Measurements from ENCODE around the gene CRIM1. TPM values are rescaled to one million over a fixed set of nuclear protein-coding genes. Genes with fewer than 3 reads are reported as not detected.
A peak's percentile ranks its signal among the peaks of the same experiment; 100 is the strongest.

CRIM1 gene
- total and polyA plus RNA-seq, 2 donors (not counting 1 experiment from before 2014, with no cell fraction given): 364 to 661 TPM

- Histone ChIP-seq H3K4me2 (ENCODE audit: extremely low read depth, insufficient read depth, low read length) (no peak overlapping the region), H4K20me1 (ENCODE audit: control insufficient read depth, extremely low read depth, insufficient read depth, low read length) (no peaks in the 10 kb centered on the region)
- DNase-seq (ENCODE audit: low read depth in 2 of 2): peak; percentile 61 to 87
These were observed 24.3 kb downstream of the CRIM1 start for GRCh38 chr2:36379710-36380448.

GRCh38 chr2:36380624-36381481, 25.3 kb downstream of the CRIM1 start:
- Histone ChIP-seq H3K27me3 (ENCODE audit: control insufficient read depth, insufficient read depth, low read length) (no peaks in the 10 kb centered on the region), H3K36me3 (ENCODE audit: control insufficient read depth, insufficient read depth, low read length) (peaks cover 7% of the 10 kb centered on the region), H3K4me1 (ENCODE audit: control insufficient read depth, extremely low read depth, insufficient read depth, low read length) (peaks cover 26% of the 10 kb centered on the region), H4K20me1 (ENCODE audit: control insufficient read depth, extremely low read depth, insufficient read depth, low read length) (peaks cover 2% of the 10 kb centered on the region), H3K27ac (ENCODE audit: insufficient read depth, low read length) (peak overlapping the region; percentile 58), H3K4me2 (ENCODE audit: extremely low read depth, insufficient read depth, low read length) (no peak overlapping the region), H3K4me3 (replicated peaks in 1 of 4; ENCODE audit: control extremely low read depth in 1 of 4, insufficient read depth in 1 of 4, low read depth in 3 of 4, low read length in 4 of 4) (no peak overlapping the region), H3K9ac (ENCODE audit: insufficient read depth, low read length) (no peak overlapping the region), H3K9me3 (ENCODE audit: control insufficient read depth, insufficient read depth, low read depth, low read length) (no peaks in the 10 kb centered on the region), H3K79me2 (ENCODE audit: control insufficient read depth, insufficient read depth, low read length) (peaks cover 96% of the 10 kb centered on the region), H2AFZ (ENCODE audit: low read length) (no peak overlapping the region)
- peak in 1 of 2 donors; percentile 61 for DNase-seq (ENCODE audit: low read depth in 2 of 2)
- TF ChIP-seq CTCF (conservative IDR thresholded peaks at IDR 0.05 in 1 of 2, IDR thresholded peaks at IDR 0.05 in 1 of 2; ENCODE audit: low read depth in 1 of 2, low read length in 2 of 2) (no peak), EZH2 (IDR thresholded peaks at IDR 0.05; ENCODE audit: low read length, missing control alignments) (no peak)

More at GRCh38 chr2:36379710-36380448, 24.3 kb downstream of the CRIM1 start:
- Histone ChIP-seq H3K9ac (ENCODE audit: insufficient read depth, low read length) (no peak overlapping the region), H2AFZ (ENCODE audit: low read length) (no peak overlapping the region), H3K79me2 (ENCODE audit: control insufficient read depth, insufficient read depth, low read length) (peaks cover 96% of the 10 kb centered on the region), H3K9me3 (ENCODE audit: control insufficient read depth, insufficient read depth, low read depth, low read length) (no peaks in the 10 kb centered on the region), H3K4me3 (replicated peaks in 1 of 4; ENCODE audit: control extremely low read depth in 1 of 4, insufficient read depth in 1 of 4, low read depth in 3 of 4, low read length in 4 of 4) (no peak overlapping the region), H3K4me1 (ENCODE audit: control insufficient read depth, extremely low read depth, insufficient read depth, low read length) (peaks cover 28% of the 10 kb centered on the region), H3K27me3 (ENCODE audit: control insufficient read depth, insufficient read depth, low read length) (no peaks in the 10 kb centered on the region), H3K27ac (ENCODE audit: insufficient read depth, low read length) (peak overlapping the region; percentile 11), H3K36me3 (ENCODE audit: control insufficient read depth, insufficient read depth, low read length) (peaks cover 7% of the 10 kb centered on the region)
- TF ChIP-seq CTCF (conservative IDR thresholded peaks at IDR 0.05 in 1 of 2, IDR thresholded peaks at IDR 0.05 in 1 of 2; ENCODE audit: low read depth in 1 of 2, low read length in 2 of 2) (no peak), EZH2 (IDR thresholded peaks at IDR 0.05; ENCODE audit: low read length, missing control alignments) (no peak)

- no peak overlapping the region for H3K4me2 ChIP-seq (ENCODE audit: extremely low read depth, insufficient read depth, low read length)
- no peaks in the 10 kb centered on the region for H3K9me3 ChIP-seq (ENCODE audit: control insufficient read depth, insufficient read depth, low read depth, low read length)
- no peaks in the 10 kb centered on the region for H3K27me3 ChIP-seq (ENCODE audit: control insufficient read depth, insufficient read depth, low read length)
- no peak for TF ChIP-seq EZH2 (IDR thresholded peaks at IDR 0.05; ENCODE audit: low read length, missing control alignments)
- TF ChIP-seq CTCF (conservative IDR thresholded peaks at IDR 0.05 in 1 of 2, IDR thresholded peaks at IDR 0.05 in 1 of 2; ENCODE audit: low read depth in 1 of 2, low read length in 2 of 2): no peak
- H3K4me3 ChIP-seq (replicated peaks in 1 of 4; ENCODE audit: control extremely low read depth in 1 of 4, insufficient read depth in 1 of 4, low read depth in 3 of 4, low read length in 4 of 4): no peak overlapping the region
- H3K36me3 ChIP-seq (ENCODE audit: control insufficient read depth, insufficient read depth, low read length): peaks cover 7% of the 10 kb centered on the region
- peaks cover 96% of the 10 kb centered on the region for H3K79me2 ChIP-seq (ENCODE audit: control insufficient read depth, insufficient read depth, low read length)
- no peak for DNase-seq (ENCODE audit: low read depth in 2 of 2)
- H3K9ac ChIP-seq (ENCODE audit: insufficient read depth, low read length): no peak overlapping the region
- no peak overlapping the region for H2AFZ ChIP-seq (ENCODE audit: low read length)
- H3K4me1 ChIP-seq (ENCODE audit: control insufficient read depth, extremely low read depth, insufficient read depth, low read length): peaks cover 26% of the 10 kb centered on the region
- H4K20me1 ChIP-seq (ENCODE audit: control insufficient read depth, extremely low read depth, insufficient read depth, low read length): peaks cover 2% of the 10 kb centered on the region
- H3K27ac ChIP-seq (ENCODE audit: insufficient read depth, low read length): no peak overlapping the region
These were observed 26.4 kb downstream of the CRIM1 start for GRCh38 chr2:36381993-36382392.

Data from fibroblast of lung (primary cell).